Spleen (tissue), 7 donors: ENCODE data around the gene SLC44A4.
"Not testable (repeated sequence)": the region's sequence is repeated elsewhere in the genome, so short reads cannot be mapped to it uniquely, and the experiment has no call there.

Experiments used
- CTCF ChIP-seq, 11 experiments: fragments of 200-600 bp in 7 of 11; fragments of 450-650 bp in 4 of 11; sonication (generic) in 4 of 11; IDR thresholded peaks in 8 of 11; conservative IDR thresholded peaks in 3 of 11; 1 replicate in 7 of 11; 2 replicates in 4 of 11; pipeline versions ENCODE4 v1.4.0 to v1.8.0; 2016 to 2021; ENCODE audit warnings: antibody characterized with exemption in 11 of 11, inconsistent platforms in 4 of 11, mild to moderate bottlenecking in 1 of 11
- POLR2A ChIP-seq, 3 donors: fragments of 450-650 bp; IDR thresholded peaks; one replicate each; pipeline ENCODE4 v1.5.1; 2017; ENCODE audit warnings: antibody characterized with exemption in 3 of 3, mild to moderate bottlenecking in 1 of 3
- POLR2AphosphoS5 ChIP-seq, 3 donors: sonication (generic); formaldehyde crosslinking; IDR thresholded peaks; one replicate each; pipeline ENCODE4 v1.5.1; 2017; ENCODE audit warnings: antibody characterized with exemption in 3 of 3
- donor health status: DM: no; HTN: no; CAD: no; lungs with moderate emphysema.
- donor health status: DM: no; HTN: no; CAD: no.
- donor health status: DM: no; HTN: no; CAD: no.

GRCh38 chr6:31820399-31820798, 58.4 kb downstream of the SLC44A4 start:
- not testable (repeated sequence) for TF ChIP-seq CTCF (IDR thresholded peaks at IDR 0.05 in 8 of 11, conservative IDR thresholded peaks at IDR 0.05 in 3 of 11); POLR2AphosphoS5 (IDR thresholded peaks at IDR 0.05); POLR2A (IDR thresholded peaks at IDR 0.05)
